ENCODE results near the gene SH3PXD2A. TPM values are rescaled to one million over a fixed set of nuclear protein-coding genes. Genes with fewer than 3 reads are reported as not detected.

The SH3PXD2A gene
- total RNA-seq, 1 donor = 29.0 TPM

DNA sequence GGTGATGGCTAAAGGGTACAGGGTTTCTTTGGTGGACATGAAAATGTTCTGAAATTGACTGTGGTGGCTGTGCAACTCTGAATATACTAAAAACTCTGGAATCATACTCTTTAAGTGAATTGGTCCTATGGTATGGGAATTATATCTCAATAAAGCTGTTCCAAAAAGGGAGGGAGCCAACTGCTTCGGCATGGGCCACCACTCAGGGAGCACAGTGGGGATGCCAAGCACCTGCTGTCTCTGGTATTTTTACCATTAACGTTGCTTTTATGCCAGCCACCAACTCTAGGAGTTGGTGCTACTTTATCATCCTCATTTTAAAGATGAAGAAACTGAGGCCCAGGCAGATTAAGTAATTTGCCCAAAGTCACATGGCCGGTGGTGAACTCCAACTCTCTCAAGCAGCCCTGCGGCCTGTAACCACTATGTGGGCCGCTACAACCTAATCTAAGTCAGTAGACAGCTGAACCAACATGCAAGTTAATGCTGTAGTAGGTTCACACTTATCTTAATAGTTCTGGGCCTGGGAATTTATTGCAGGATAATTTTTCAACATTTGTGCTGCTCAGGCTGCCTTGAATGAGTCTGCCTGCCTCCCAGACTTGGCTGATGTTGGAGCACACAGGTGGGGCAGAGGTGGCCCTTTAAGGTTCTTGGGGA is 20.8 kb downstream of the SH3PXD2A start:
- H3K4me1 ChIP-seq (ENCODE audit: insufficient read depth, low read length) = peaks cover 20% of the 10 kb centered on the region
- no peak overlapping the region for H3K4me2 ChIP-seq (ENCODE audit: insufficient read depth, low read length)
- H3K36me3 ChIP-seq (ENCODE audit: insufficient read depth, low read length) = no peaks in the 10 kb centered on the region
- no peak for TF ChIP-seq CTCF (IDR thresholded peaks at IDR 0.05; ENCODE audit: extremely low read depth, low read depth, low read length)
- H3K9me3 ChIP-seq (ENCODE audit: low read depth, low read length) = no peaks in the 10 kb centered on the region
- peaks cover 36% of the 10 kb centered on the region for H3K79me2 ChIP-seq (ENCODE audit: insufficient read depth, low read length)
- H2AFZ ChIP-seq (ENCODE audit: low read length) = no peak overlapping the region
- H3K27ac ChIP-seq (ENCODE audit: low read depth, low read length) = peak overlapping the region; percentile 73
- peaks cover 4% of the 10 kb centered on the region for H4K20me1 ChIP-seq (ENCODE audit: insufficient read depth, low read length)
- no peak for DNase-seq (ENCODE audit: insufficient read length, low spot score, missing footprints)
- no peak overlapping the region for H3K4me3 ChIP-seq (ENCODE audit: insufficient read depth, low read length)
- H3K27me3 ChIP-seq (ENCODE audit: insufficient read depth, low read length) = no peaks in the 10 kb centered on the region

- peaks cover 20% of the 10 kb centered on the region for H3K4me1 ChIP-seq (ENCODE audit: insufficient read depth, low read length)
- no peak overlapping the region for H3K27ac ChIP-seq (ENCODE audit: low read depth, low read length)
- H3K36me3 ChIP-seq (ENCODE audit: insufficient read depth, low read length) = no peaks in the 10 kb centered on the region
- no peak overlapping the region for H3K4me2 ChIP-seq (ENCODE audit: insufficient read depth, low read length)
- peaks cover 31% of the 10 kb centered on the region for H3K79me2 ChIP-seq (ENCODE audit: insufficient read depth, low read length)
- TF ChIP-seq CTCF (IDR thresholded peaks at IDR 0.05; ENCODE audit: extremely low read depth, low read depth, low read length) = no peak
- peaks cover 4% of the 10 kb centered on the region for H4K20me1 ChIP-seq (ENCODE audit: insufficient read depth, low read length)
- no peak overlapping the region for H2AFZ ChIP-seq (ENCODE audit: low read length)
- H3K9me3 ChIP-seq (ENCODE audit: low read depth, low read length) = no peaks in the 10 kb centered on the region
- no peak overlapping the region for H3K4me3 ChIP-seq (ENCODE audit: insufficient read depth, low read length)
- no peak for DNase-seq (ENCODE audit: insufficient read length, low spot score, missing footprints)
- H3K27me3 ChIP-seq (ENCODE audit: insufficient read depth, low read length) = no peaks in the 10 kb centered on the region
These were observed 21.5 kb downstream of the SH3PXD2A start for GRCh38 chr10:103833731-103834365.

- Histone ChIP-seq H3K9me3 (ENCODE audit: low read depth, low read length) (no peaks in the 10 kb centered on the region), H3K4me1 (ENCODE audit: insufficient read depth, low read length) (peaks cover 18% of the 10 kb centered on the region), H3K27me3 (ENCODE audit: insufficient read depth, low read length) (no peaks in the 10 kb centered on the region), H3K4me3 (ENCODE audit: insufficient read depth, low read length) (no peak overlapping the region), H3K4me2 (ENCODE audit: insufficient read depth, low read length) (no peak overlapping the region), H4K20me1 (ENCODE audit: insufficient read depth, low read length) (peaks cover 4% of the 10 kb centered on the region), H2AFZ (ENCODE audit: low read length) (no peak overlapping the region), H3K79me2 (ENCODE audit: insufficient read depth, low read length) (peaks cover 24% of the 10 kb centered on the region), H3K27ac (ENCODE audit: low read depth, low read length) (no peak overlapping the region), H3K36me3 (ENCODE audit: insufficient read depth, low read length) (no peaks in the 10 kb centered on the region)
- DNase-seq (ENCODE audit: insufficient read length, low spot score, missing footprints) = peak; percentile 3
- no peak for TF ChIP-seq CTCF (IDR thresholded peaks at IDR 0.05; ENCODE audit: extremely low read depth, low read depth, low read length)
These were observed 22.6 kb downstream of the SH3PXD2A start for GRCh38 chr10:103832806-103833205.

GRCh38 chr10:103829838-103830465 is 25.4 kb downstream of the SH3PXD2A start:
- Histone ChIP-seq H3K79me2 (ENCODE audit: insufficient read depth, low read length) (peaks cover 6% of the 10 kb centered on the region), H4K20me1 (ENCODE audit: insufficient read depth, low read length) (peaks cover 4% of the 10 kb centered on the region), H2AFZ (ENCODE audit: low read length) (no peak overlapping the region), H3K4me2 (ENCODE audit: insufficient read depth, low read length) (no peak overlapping the region), H3K4me3 (ENCODE audit: insufficient read depth, low read length) (no peak overlapping the region), H3K4me1 (ENCODE audit: insufficient read depth, low read length) (peaks cover 10% of the 10 kb centered on the region), H3K9me3 (ENCODE audit: low read depth, low read length) (no peaks in the 10 kb centered on the region), H3K27me3 (ENCODE audit: insufficient read depth, low read length) (no peaks in the 10 kb centered on the region), H3K36me3 (ENCODE audit: insufficient read depth, low read length) (no peaks in the 10 kb centered on the region), H3K27ac (ENCODE audit: low read depth, low read length) (no peak overlapping the region)
- TF ChIP-seq CTCF (IDR thresholded peaks at IDR 0.05; ENCODE audit: extremely low read depth, low read depth, low read length) = no peak
- DNase-seq (ENCODE audit: insufficient read length, low spot score, missing footprints) = peak; percentile 11
